ENCODE measurements around the gene SSR4.
A peak's percentile ranks its signal among the peaks of the same experiment; 100 is the strongest.

The SSR4 gene

GRCh38 chrX:153819384-153820040, 25.0 kb downstream of the SSR4 start:
- peaks cover 30 to 67% (median 57%) of the 10 kb centered on the region in 10 experiments for H3K4me1 ChIP-seq
- peaks cover 0 to 27% (median 4%) of the 10 kb centered on the region in 11 experiments; a peak in 7 of 22 replicates for H3K9me3 ChIP-seq (replicated peaks in 1 of 11)
- H4K20me1 ChIP-seq, result peaks cover 0 to 12% (median 0%) of the 10 kb centered on the region in 11 experiments; a peak in 2 of 22 replicates
- peak overlapping the region; percentile 26 to 63 (median 49); a peak in 17 of 22 replicates for H3K9ac ChIP-seq
- H3K27me3 ChIP-seq, result peaks cover 36 to 87% (median 73%) of the 10 kb centered on the region in 11 experiments
- 0 out of 22 replicates have a peak overlapping the region, but pooled peaks of 1 of the 11 experiments have one; percentile 9 for H3K27ac ChIP-seq
- H3K4me3 ChIP-seq, result peak overlapping the region; percentile 32 to 62 (median 48); a peak in 19 of 20 replicates
- H3K36me3 ChIP-seq, result no peaks in the 10 kb centered on the region
- H3K4me2 ChIP-seq, result peak overlapping the region; percentile 65 to 83 (median 75)
- TF ChIP-seq Cebpa-rat (IDR thresholded peaks at IDR 0.05), result no peak

GRCh38 chrX:153820601-153821000, 26.1 kb downstream of the SSR4 start:
- Histone ChIP-seq H3K27ac (no peak overlapping the region), H3K4me3 (no peak overlapping the region), H3K36me3 (no peaks in the 10 kb centered on the region), H3K4me1 (peaks cover 20 to 56% (median 47%) of the 10 kb centered on the region in 10 experiments; a peak in 19 of 20 replicates), H3K9ac (no peak overlapping the region), H4K20me1 (peaks cover 0 to 21% (median 0%) of the 10 kb centered on the region in 11 experiments; a peak in 3 of 22 replicates), H3K4me2 (peak overlapping the region in 2 of 11 experiments; percentile 44 to 45; a peak in 1 of 22 replicates), H3K9me3 (replicated peaks in 1 of 11) (peaks cover 0 to 21% (median 4%) of the 10 kb centered on the region in 11 experiments; a peak in 5 of 22 replicates), H3K27me3 (peaks cover 44 to 91% (median 78%) of the 10 kb centered on the region in 11 experiments)
- TF ChIP-seq Cebpa-rat (IDR thresholded peaks at IDR 0.05), result no peak

- no peak overlapping the region for H3K4me3 ChIP-seq
- no peak overlapping the region for H3K9ac ChIP-seq
- H3K36me3 ChIP-seq, result no peaks in the 10 kb centered on the region
- H3K27ac ChIP-seq, result no peak overlapping the region
- peaks cover 20 to 55% (median 46%) of the 10 kb centered on the region in 10 experiments; a peak in 19 of 20 replicates for H3K4me1 ChIP-seq
- peaks cover 0 to 21% (median 0%) of the 10 kb centered on the region in 11 experiments; a peak in 3 of 22 replicates for H4K20me1 ChIP-seq
- H3K4me2 ChIP-seq, result peak overlapping the region in 5 of 11 experiments; percentile 24 to 45 (median 38); a peak in 2 of 22 replicates
- peaks cover 0 to 21% (median 4%) of the 10 kb centered on the region in 11 experiments; a peak in 5 of 22 replicates for H3K9me3 ChIP-seq (replicated peaks in 1 of 11)
- TF ChIP-seq Cebpa-rat (IDR thresholded peaks at IDR 0.05), result no peak
- peaks cover 48 to 95% (median 83%) of the 10 kb centered on the region in 11 experiments for H3K27me3 ChIP-seq
These were observed 26.6 kb downstream of the SSR4 start for GRCh38 chrX:153821066-153821465.

GRCh38 chrX:153824348-153824747, 29.9 kb downstream of the SSR4 start:
- no peak for TF ChIP-seq Cebpa-rat (IDR thresholded peaks at IDR 0.05)
- Histone ChIP-seq H3K36me3 (no peaks in the 10 kb centered on the region), H3K9me3 (replicated peaks in 1 of 11) (peaks cover 0 to 33% (median 11%) of the 10 kb centered on the region in 11 experiments; a peak in 16 of 22 replicates), H3K4me2 (no peak overlapping the region), H3K4me1 (peaks cover 2 to 24% (median 17%) of the 10 kb centered on the region in 10 experiments; a peak in 16 of 20 replicates), H3K27me3 (peaks cover 68 to 97% (median 91%) of the 10 kb centered on the region in 11 experiments), H3K27ac (no peak overlapping the region), H3K9ac (no peak overlapping the region), H4K20me1 (peaks cover 0 to 26% (median 0%) of the 10 kb centered on the region in 11 experiments; a peak in 3 of 22 replicates), H3K4me3 (no peak overlapping the region)

GRCh38 chrX:153825042-153825441, 30.6 kb downstream of the SSR4 start:
- TF ChIP-seq Cebpa-rat (IDR thresholded peaks at IDR 0.05), result no peak
- Histone ChIP-seq H3K27ac (no peak overlapping the region), H4K20me1 (peaks cover 0 to 26% (median 5%) of the 10 kb centered on the region in 11 experiments; a peak in 6 of 22 replicates), H3K4me3 (no peak overlapping the region), H3K9me3 (replicated peaks in 1 of 11) (peaks cover 0 to 39% (median 18%) of the 10 kb centered on the region in 11 experiments; a peak in 16 of 22 replicates), H3K36me3 (no peaks in the 10 kb centered on the region), H3K27me3 (peaks cover 72 to 98% (median 93%) of the 10 kb centered on the region in 11 experiments), H3K4me1 (peaks cover 0 to 25% (median 17%) of the 10 kb centered on the region in 10 experiments; a peak in 15 of 20 replicates), H3K9ac (no peak overlapping the region), H3K4me2 (no peak overlapping the region)

- Histone ChIP-seq H3K9me3 (replicated peaks in 1 of 11) (peaks cover 0 to 51% (median 31%) of the 10 kb centered on the region in 11 experiments; a peak in 18 of 22 replicates), H3K9ac (no peak overlapping the region), H3K4me2 (no peak overlapping the region), H3K27ac (no peak overlapping the region), H4K20me1 (peaks cover 0 to 18% (median 5%) of the 10 kb centered on the region in 11 experiments; a peak in 6 of 22 replicates), H3K4me1 (peaks cover 0 to 10% (median 7%) of the 10 kb centered on the region in 10 experiments; a peak in 15 of 20 replicates), H3K36me3 (no peaks in the 10 kb centered on the region), H3K4me3 (no peak overlapping the region), H3K27me3 (peaks cover 84 to 99% (median 93%) of the 10 kb centered on the region in 11 experiments)
- TF ChIP-seq Cebpa-rat (IDR thresholded peaks at IDR 0.05), result no peak
These were observed 32.5 kb downstream of the SSR4 start for GRCh38 chrX:153827016-153827415.

- Histone ChIP-seq H3K4me2 (no peak overlapping the region), H3K27ac (no peak overlapping the region), H3K27me3 (peaks cover 86 to 99% (median 94%) of the 10 kb centered on the region in 11 experiments), H3K9ac (no peak overlapping the region), H3K4me1 (peaks cover 0 to 7% (median 5%) of the 10 kb centered on the region in 10 experiments; a peak in 8 of 20 replicates), H4K20me1 (peaks cover 0 to 18% (median 5%) of the 10 kb centered on the region in 11 experiments; a peak in 6 of 22 replicates), H3K4me3 (no peak overlapping the region), H3K36me3 (no peaks in the 10 kb centered on the region), H3K9me3 (replicated peaks in 1 of 11) (peaks cover 5 to 60% (median 40%) of the 10 kb centered on the region in 11 experiments; a peak in 18 of 22 replicates)
- no peak for TF ChIP-seq Cebpa-rat (IDR thresholded peaks at IDR 0.05)
These were observed 33.4 kb downstream of the SSR4 start for GRCh38 chrX:153827903-153828302.

- peaks cover 5 to 64% (median 40%) of the 10 kb centered on the region in 11 experiments; a peak in 18 of 22 replicates for H3K9me3 ChIP-seq (replicated peaks in 1 of 11)
- H3K4me3 ChIP-seq, result no peak overlapping the region
- no peak overlapping the region for H3K9ac ChIP-seq
- no peak for TF ChIP-seq Cebpa-rat (IDR thresholded peaks at IDR 0.05)
- H3K36me3 ChIP-seq, result no peaks in the 10 kb centered on the region
- H3K4me1 ChIP-seq, result peaks cover 0 to 7% (median 5%) of the 10 kb centered on the region in 10 experiments; a peak in 8 of 20 replicates
- H4K20me1 ChIP-seq, result peaks cover 0 to 18% (median 5%) of the 10 kb centered on the region in 11 experiments; a peak in 6 of 22 replicates
- H3K27ac ChIP-seq, result no peak overlapping the region
- no peak overlapping the region for H3K4me2 ChIP-seq
- H3K27me3 ChIP-seq, result peaks cover 86 to 100% (median 97%) of the 10 kb centered on the region in 11 experiments
These were observed 33.8 kb downstream of the SSR4 start for GRCh38 chrX:153828308-153828707.

Measured in BLaER1 treated with 17β-estradiol and CSF1 and Interleukin-3, amounts not matched to agents 10 nM and 100 nM (cell line).